BLaER1 treated with 17β-estradiol and CSF1 and Interleukin-3, amounts not matched to agents 10 nM and 100 nM (cell line): ENCODE measurements around the gene HUNK.

Source experiments
- H3K27ac ChIP-seq, 11 experiments: shearing (Covaris generic); formaldehyde crosslinking; 2 replicates each; pipeline ENCODE4 v1.8.1; 2022
- H3K27me3 ChIP-seq, 11 experiments: shearing (Covaris generic); formaldehyde crosslinking; 2 replicates each; pipeline ENCODE4 v1.8.1; 2022
- H3K36me3 ChIP-seq, 11 experiments: shearing (Covaris generic); formaldehyde crosslinking; 2 replicates each; pipeline ENCODE4 v1.8.1; 2022
- H3K4me1 ChIP-seq, 10 experiments: shearing (Covaris generic); formaldehyde crosslinking; 2 replicates each; pipeline ENCODE4 v1.8.1; 2022
- H3K4me2 ChIP-seq, 11 experiments: shearing (Covaris generic); formaldehyde crosslinking; 2 replicates each; pipeline ENCODE4 v1.8.1; 2022
- H3K4me3 ChIP-seq, 10 experiments: shearing (Covaris generic); formaldehyde crosslinking; 2 replicates each; pipeline ENCODE4 v1.8.1; 2022
- H3K9ac ChIP-seq, 11 experiments: shearing (Covaris generic); formaldehyde crosslinking; 2 replicates each; pipeline ENCODE4 v1.8.1; 2022
- H3K9me3 ChIP-seq, 11 experiments: shearing (Covaris generic); formaldehyde crosslinking; replicated peaks in 1 of 11; 2 replicates each; pipeline ENCODE4 v1.8.1; 2022
- H4K20me1 ChIP-seq, 11 experiments: shearing (Covaris generic); formaldehyde crosslinking; 2 replicates each; pipeline ENCODE4 v1.8.1; 2022
- Cebpa-rat ChIP-seq, 11 experiments: shearing (Covaris generic); IDR thresholded peaks; 2 replicates each; pipeline ENCODE4 v1.8.1; 2022

Gene HUNK

DNA sequence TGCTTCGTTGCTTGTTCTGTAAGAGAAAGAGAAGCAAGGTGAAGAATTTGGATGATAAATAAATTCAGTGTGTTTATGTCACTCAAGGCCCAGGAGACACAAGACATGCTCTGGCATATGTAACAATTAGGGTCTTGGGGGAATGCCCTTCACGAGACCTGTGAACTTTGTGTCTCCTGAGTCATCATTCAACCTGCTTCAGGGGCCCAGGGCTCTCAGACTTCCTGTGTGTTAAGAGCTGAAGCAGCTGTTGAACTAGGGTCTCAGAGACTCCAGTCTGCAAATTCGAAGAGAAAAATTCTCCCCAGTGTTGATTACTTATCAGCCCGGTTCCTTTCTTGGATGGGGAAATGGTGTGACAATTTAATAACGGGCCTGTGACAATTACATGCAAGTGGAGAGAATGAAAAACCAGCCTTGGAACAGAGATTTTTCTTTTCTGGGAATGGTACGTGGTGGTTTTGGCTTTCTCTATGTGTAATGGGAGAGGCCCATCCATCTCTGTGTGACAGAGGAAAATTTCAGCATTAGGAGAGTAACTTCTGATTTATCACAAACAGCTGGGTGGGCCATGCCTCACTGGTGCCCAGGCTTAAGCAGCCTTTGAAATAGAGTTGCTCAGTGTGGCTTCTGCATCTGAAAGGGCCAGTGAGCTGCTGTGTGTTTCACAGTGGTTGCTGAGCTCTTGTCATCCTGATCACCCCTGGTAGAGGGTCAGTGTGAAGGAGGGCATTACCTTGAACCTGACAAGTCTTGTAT, 22.4 kb downstream of the HUNK start:
- Histone ChIP-seq H3K9me3 (peaks cover 0 to 17% (median 3%) of the 10 kb centered on the region in 11 experiments; a peak in 8 of 22 replicates), H3K4me1 (peaks cover 9 to 23% (median 16%) of the 10 kb centered on the region in 10 experiments), H3K36me3 (peaks cover 0 to 7% (median 0%) of the 10 kb centered on the region in 11 experiments; a peak in 1 of 22 replicates), H3K9ac (no peak overlapping the region), H3K4me3 (no peak overlapping the region), H3K27ac (no peak overlapping the region), H3K27me3 (no peaks in the 10 kb centered on the region; a peak in 2 of 22 replicates), H3K4me2 (no peak overlapping the region), H4K20me1 (no peaks in the 10 kb centered on the region; a peak in 1 of 22 replicates)
- no peak for TF ChIP-seq Cebpa-rat (IDR thresholded peaks at IDR 0.05)

GRCh38 chr21:31896019-31896418, 23.2 kb downstream of the HUNK start:
- no peak overlapping the region for H3K4me2 ChIP-seq
- no peaks in the 10 kb centered on the region; a peak in 1 of 22 replicates for H4K20me1 ChIP-seq
- H3K4me1 ChIP-seq: peaks cover 9 to 23% (median 14%) of the 10 kb centered on the region in 10 experiments
- H3K4me3 ChIP-seq: no peak overlapping the region
- H3K36me3 ChIP-seq: peaks cover 0 to 7% (median 0%) of the 10 kb centered on the region in 11 experiments; a peak in 1 of 22 replicates
- H3K9me3 ChIP-seq: peaks cover 0 to 24% (median 3%) of the 10 kb centered on the region in 11 experiments; a peak in 8 of 22 replicates
- H3K27ac ChIP-seq: no peak overlapping the region
- TF ChIP-seq Cebpa-rat (IDR thresholded peaks at IDR 0.05): no peak
- peaks cover 0 to 4% (median 0%) of the 10 kb centered on the region in 11 experiments; a peak in 3 of 22 replicates for H3K27me3 ChIP-seq
- H3K9ac ChIP-seq: no peak overlapping the region

DNA sequence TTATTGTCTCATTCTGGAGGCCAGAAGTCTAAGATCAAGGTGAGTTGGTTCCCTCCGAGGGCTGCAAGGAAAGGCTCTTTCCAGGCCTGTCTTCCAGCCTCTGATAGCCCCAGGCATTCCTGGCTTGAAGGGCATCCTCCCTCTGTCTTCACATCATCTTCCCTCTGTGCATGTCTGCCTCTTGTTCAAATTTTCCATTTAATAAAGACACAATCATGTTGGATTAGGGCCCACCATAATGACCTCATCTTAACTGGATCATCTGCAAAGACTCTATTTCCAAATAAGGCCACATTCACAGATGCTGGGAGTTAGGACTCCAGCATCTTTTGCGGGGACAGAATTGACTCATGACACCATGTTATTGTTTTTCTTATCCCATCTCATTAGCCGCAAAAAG, 24.5 kb downstream of the HUNK start:
- H3K4me3 ChIP-seq: no peak overlapping the region
- no peaks in the 10 kb centered on the region; a peak in 1 of 22 replicates for H4K20me1 ChIP-seq
- H3K4me2 ChIP-seq: no peak overlapping the region
- H3K27ac ChIP-seq: no peak overlapping the region
- no peak for TF ChIP-seq Cebpa-rat (IDR thresholded peaks at IDR 0.05)
- H3K9me3 ChIP-seq: peaks cover 0 to 32% (median 3%) of the 10 kb centered on the region in 11 experiments; a peak in 9 of 22 replicates
- H3K4me1 ChIP-seq: peaks cover 9 to 19% (median 12%) of the 10 kb centered on the region in 10 experiments
- H3K36me3 ChIP-seq: peaks cover 0 to 7% (median 0%) of the 10 kb centered on the region in 11 experiments; a peak in 1 of 22 replicates
- no peak overlapping the region for H3K9ac ChIP-seq
- H3K27me3 ChIP-seq: peaks cover 0 to 4% (median 0%) of the 10 kb centered on the region in 11 experiments; a peak in 3 of 22 replicates

DNA sequence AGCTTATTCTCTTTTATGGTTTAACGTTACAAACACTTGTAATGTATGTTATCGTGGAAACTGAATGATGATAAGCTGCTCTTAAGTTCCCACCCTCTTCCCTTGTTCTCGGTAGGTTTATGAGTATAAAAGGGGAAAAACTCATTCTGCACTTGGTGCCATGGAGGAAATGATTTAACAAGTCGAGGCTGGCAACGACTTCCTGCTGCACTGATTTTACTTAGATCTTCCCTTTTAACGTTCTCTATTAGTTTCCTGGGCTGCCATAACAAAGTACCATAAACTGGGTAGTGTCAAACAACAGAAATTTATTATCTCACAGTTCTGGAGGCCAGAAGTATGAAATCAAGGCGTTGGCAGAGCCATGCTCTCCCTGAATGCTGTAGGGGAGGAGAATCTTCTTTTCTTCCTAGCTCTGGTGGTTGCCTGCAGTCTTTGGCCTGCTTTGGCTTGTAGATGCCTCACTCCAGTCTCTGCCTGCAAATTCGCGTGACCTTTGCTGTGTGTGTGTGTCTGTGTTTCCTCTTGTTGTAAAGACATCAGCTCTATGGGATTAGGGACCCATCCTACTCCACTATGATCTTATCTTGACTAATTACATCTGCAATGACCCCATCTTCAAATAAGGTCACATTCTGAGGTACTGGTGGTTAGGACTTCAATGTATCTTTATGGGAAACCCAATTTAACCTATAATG, 26.3 kb downstream of the HUNK start:
- H4K20me1 ChIP-seq: no peaks in the 10 kb centered on the region; a peak in 1 of 22 replicates
- H3K9ac ChIP-seq: no peak overlapping the region
- H3K27ac ChIP-seq: no peak overlapping the region
- H3K9me3 ChIP-seq: peaks cover 0 to 27% (median 0%) of the 10 kb centered on the region in 11 experiments; a peak in 8 of 22 replicates
- H3K4me2 ChIP-seq: peak overlapping the region in 10 of 11 experiments; percentile 8 to 58 (median 40); a peak in 19 of 22 replicates
- H3K4me1 ChIP-seq: peaks cover 12 to 24% (median 18%) of the 10 kb centered on the region in 10 experiments
- H3K27me3 ChIP-seq: peaks cover 0 to 4% (median 0%) of the 10 kb centered on the region in 11 experiments; a peak in 3 of 22 replicates
- H3K36me3 ChIP-seq: peaks cover 0 to 7% (median 0%) of the 10 kb centered on the region in 11 experiments; a peak in 1 of 22 replicates
- no peak for TF ChIP-seq Cebpa-rat (IDR thresholded peaks at IDR 0.05)
- H3K4me3 ChIP-seq: no peak overlapping the region

DNA sequence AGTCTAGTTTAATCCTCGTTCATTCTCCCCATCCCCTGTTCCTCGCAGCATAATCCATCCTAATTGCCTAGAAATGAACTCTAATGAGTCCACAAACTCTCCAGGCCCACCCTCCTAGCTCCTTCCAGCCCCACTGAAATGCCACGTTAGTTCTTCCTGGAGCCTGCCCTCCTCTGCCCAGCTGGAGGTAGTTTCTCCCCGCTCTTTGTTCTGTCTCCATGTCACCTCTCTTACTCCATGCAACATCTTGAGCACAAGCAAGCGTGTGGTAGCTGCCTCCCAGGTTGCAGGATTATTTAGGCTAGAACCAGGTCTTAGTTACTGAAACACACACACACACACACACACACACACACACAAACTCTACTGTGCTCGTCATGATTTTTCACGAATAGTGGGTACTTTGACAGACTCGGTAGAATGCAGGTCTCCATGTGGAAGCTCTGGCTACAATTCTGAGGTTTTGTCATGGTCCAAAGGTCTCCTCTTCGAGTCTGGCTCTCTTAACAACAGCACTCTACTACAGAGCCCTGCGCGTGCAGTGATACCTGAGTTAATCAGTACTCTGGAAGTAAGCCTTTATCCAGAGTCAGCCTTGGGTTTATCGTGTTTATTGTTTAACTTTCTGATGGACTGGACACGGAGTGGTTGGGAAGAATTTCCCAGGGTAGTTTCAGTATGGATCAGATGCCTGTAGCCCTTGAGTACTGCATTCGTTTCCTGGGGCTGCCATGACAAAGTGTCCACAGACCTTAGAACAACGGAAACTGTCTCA, 27.5 kb downstream of the HUNK start:
- no peak overlapping the region for H3K4me2 ChIP-seq
- H3K9ac ChIP-seq: no peak overlapping the region
- peaks cover 0 to 22% (median 0%) of the 10 kb centered on the region in 11 experiments; a peak in 6 of 22 replicates for H3K9me3 ChIP-seq
- no peak for TF ChIP-seq Cebpa-rat (IDR thresholded peaks at IDR 0.05)
- H4K20me1 ChIP-seq: no peaks in the 10 kb centered on the region
- H3K36me3 ChIP-seq: peaks cover 0 to 7% (median 0%) of the 10 kb centered on the region in 11 experiments; a peak in 1 of 22 replicates
- no peak overlapping the region for H3K27ac ChIP-seq
- H3K4me1 ChIP-seq: peaks cover 12 to 28% (median 23%) of the 10 kb centered on the region in 10 experiments
- no peak overlapping the region for H3K4me3 ChIP-seq
- peaks cover 0 to 4% (median 0%) of the 10 kb centered on the region in 11 experiments; a peak in 3 of 22 replicates for H3K27me3 ChIP-seq

GRCh38 chr21:31901315-31901714, 28.5 kb downstream of the HUNK start:
- TF ChIP-seq Cebpa-rat (IDR thresholded peaks at IDR 0.05): no peak
- H3K27ac ChIP-seq: no peak overlapping the region
- peaks cover 0 to 7% (median 0%) of the 10 kb centered on the region in 11 experiments; a peak in 1 of 22 replicates for H3K36me3 ChIP-seq
- peaks cover 12 to 28% (median 23%) of the 10 kb centered on the region in 10 experiments for H3K4me1 ChIP-seq
- no peak overlapping the region for H3K4me3 ChIP-seq
- H3K27me3 ChIP-seq: peaks cover 0 to 4% (median 0%) of the 10 kb centered on the region in 11 experiments; a peak in 3 of 22 replicates
- H3K4me2 ChIP-seq: no peak overlapping the region
- peaks cover 0 to 22% (median 0%) of the 10 kb centered on the region in 11 experiments; a peak in 6 of 22 replicates for H3K9me3 ChIP-seq
- no peaks in the 10 kb centered on the region for H4K20me1 ChIP-seq
- H3K9ac ChIP-seq: no peak overlapping the region

- peaks cover 0 to 4% (median 0%) of the 10 kb centered on the region in 11 experiments; a peak in 3 of 22 replicates for H3K27me3 ChIP-seq
- peaks cover 0 to 20% (median 0%) of the 10 kb centered on the region in 11 experiments; a peak in 6 of 22 replicates for H3K9me3 ChIP-seq
- peaks cover 0 to 7% (median 0%) of the 10 kb centered on the region in 11 experiments; a peak in 1 of 22 replicates for H3K36me3 ChIP-seq
- no peak overlapping the region for H3K4me2 ChIP-seq
- no peak overlapping the region for H3K9ac ChIP-seq
- no peak overlapping the region for H3K4me3 ChIP-seq
- no peak overlapping the region for H3K27ac ChIP-seq
- TF ChIP-seq Cebpa-rat (IDR thresholded peaks at IDR 0.05): no peak
- no peaks in the 10 kb centered on the region for H4K20me1 ChIP-seq
- H3K4me1 ChIP-seq: peaks cover 12 to 28% (median 23%) of the 10 kb centered on the region in 10 experiments
Observed at GRCh38 chr21:31902438-31902837, 29.6 kb downstream of the HUNK start.

DNA sequence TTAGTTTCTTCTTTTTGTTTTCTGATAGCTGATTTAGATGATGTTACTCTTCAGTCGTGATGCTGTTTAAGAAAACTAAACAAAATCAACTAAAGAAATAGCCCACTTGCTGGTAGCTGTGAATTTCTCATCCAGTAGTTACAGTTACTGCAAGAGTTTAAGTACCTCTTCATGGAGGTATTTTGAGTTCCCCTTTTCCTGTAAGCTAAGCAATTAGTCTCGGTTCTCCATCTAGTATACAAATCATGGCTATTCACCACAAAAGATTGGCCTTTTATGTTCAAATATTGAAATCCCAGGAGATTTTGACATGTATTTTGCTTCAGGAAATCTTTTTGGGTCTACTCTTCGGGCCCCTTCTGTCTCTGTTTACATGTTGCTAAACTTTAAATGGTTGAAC, 31.1 kb downstream of the HUNK start:
- no peak overlapping the region for H3K4me3 ChIP-seq
- H3K27ac ChIP-seq: no peak overlapping the region
- peaks cover 6 to 21% (median 16%) of the 10 kb centered on the region in 10 experiments for H3K4me1 ChIP-seq
- H3K9me3 ChIP-seq: peaks cover 0 to 17% (median 0%) of the 10 kb centered on the region in 11 experiments; a peak in 5 of 22 replicates
- H3K36me3 ChIP-seq: 0 out of 22 replicates have a peak, but pooled peaks cover 0 to 7% (median 0%) of the 10 kb centered on the region in 11 experiments
- no peak for TF ChIP-seq Cebpa-rat (IDR thresholded peaks at IDR 0.05)
- peaks cover 0 to 4% (median 0%) of the 10 kb centered on the region in 11 experiments; a peak in 2 of 22 replicates for H3K27me3 ChIP-seq
- H3K4me2 ChIP-seq: peak overlapping the region in 7 of 11 experiments; percentile 1 to 36 (median 14); a peak in 12 of 22 replicates
- no peaks in the 10 kb centered on the region for H4K20me1 ChIP-seq
- H3K9ac ChIP-seq: no peak overlapping the region
